ENCODE measurements around the gene SLC16A3.

- TF ChIP-seq CTCF (IDR thresholded peaks at IDR 0.05) (no peak), POLR2A (IDR thresholded peaks at IDR 0.05) (no peak)
Observed at GRCh38 chr17:82246040-82246364, 17.2 kb downstream of the SLC16A3 start.

Measured in heart left ventricle (tissue), 13 donors.